HepG2 (cell line): ENCODE results near the gene S100A6. TPM values are rescaled to one million over a fixed set of nuclear protein-coding genes. Genes with fewer than 3 reads are reported as not detected.

Experiments used
- AHDC1 ChIP-seq: sonication (generic); formaldehyde crosslinking; IDR thresholded peaks from 2 replicates; pipeline ENCODE4 v1.5.1; 2020; ENCODE audit warnings: mild to moderate bottlenecking, missing genetic modification reagents, borderline replicate concordance
- BCL6 ChIP-seq: IDR thresholded peaks from 2 replicates; pipeline ENCODE4 v1.6.1; 2016; ENCODE audit warnings: missing genetic modification reagents, missing compliant biosample characterization
- DBP ChIP-seq: sonication (generic); formaldehyde crosslinking; IDR thresholded peaks from 2 replicates; pipeline ENCODE4 v1.4.0; 2020; ENCODE audit warnings: missing genetic modification reagents; ENCODE audit errors: not compliant biosample characterization
- E2F1 ChIP-seq: sonication (generic); formaldehyde crosslinking; IDR thresholded peaks from 2 replicates; pipeline ENCODE4 v1.5.0; 2020; ENCODE audit warnings: missing genetic modification reagents
- EEA1 ChIP-seq: sonication (generic); formaldehyde crosslinking; IDR thresholded peaks from 2 replicates; pipeline ENCODE4 v1.5.1; 2020; ENCODE audit warnings: mild to moderate bottlenecking, missing genetic modification reagents, borderline replicate concordance
- FOXA3 ChIP-seq: IDR thresholded peaks from 2 replicates; pipeline ENCODE4 v1.6.1; 2016; ENCODE audit warnings: missing genetic modification reagents, missing compliant biosample characterization
- GLI4 ChIP-seq: sonication (generic); formaldehyde crosslinking; IDR thresholded peaks from 2 replicates; pipeline ENCODE4 v1.5.1; 2020; ENCODE audit warnings: missing genetic modification reagents, mild to moderate bottlenecking, moderate library complexity, borderline replicate concordance
- KLF9 ChIP-seq: IDR thresholded peaks from 2 replicates; pipeline ENCODE4 v1.6.1; 2016; ENCODE audit warnings: low read depth
- MAZ ChIP-seq, 2 experiments: sonication (generic) in 1 of 2; formaldehyde crosslinking in 1 of 2; IDR thresholded peaks; 2 replicates each; pipeline versions ENCODE4 v1.5.0 to v1.6.1; 2012 to 2020; ENCODE audit warnings: low read depth in 2 of 2, mild to moderate bottlenecking in 2 of 2, borderline replicate concordance in 1 of 2, improper control_type of control experiment in 1 of 2, low read length in 1 of 2, missing genetic modification reagents in 1 of 2, moderate library complexity in 1 of 2
- NR3C1 ChIP-seq: sonication (generic); formaldehyde crosslinking; IDR thresholded peaks from 2 replicates; pipeline ENCODE4 v1.4.0; 2020; ENCODE audit warnings: missing genetic modification reagents
- PRDM4 ChIP-seq: sonication (generic); formaldehyde crosslinking; IDR thresholded peaks from 2 replicates; pipeline ENCODE4 v1.9.0; 2021; ENCODE audit warnings: missing genetic modification reagents, borderline replicate concordance
- U2AF2 ChIP-seq: fragments of 200-400 bp; formaldehyde crosslinking; IDR thresholded peaks from 2 replicates; pipeline ENCODE4 v1.6.1; 2017; ENCODE audit warnings: low read depth, mild to moderate bottlenecking, low read length
- XRCC5 ChIP-seq: fragments of 200-400 bp; formaldehyde crosslinking; optimal IDR thresholded peaks from 2 replicates; pipeline ENCODE3; 2017; ENCODE audit warnings: mild to moderate bottlenecking, low read length
- ZNF143 ChIP-seq: sonication (generic); formaldehyde crosslinking; IDR thresholded peaks from 2 replicates; pipeline ENCODE4 v1.4.0; 2020; ENCODE audit warnings: missing genetic modification reagents
- ZNF224 ChIP-seq: sonication (generic); formaldehyde crosslinking; IDR thresholded peaks from 2 replicates; pipeline ENCODE4 v1.5.0; 2020; ENCODE audit warnings: mild to moderate bottlenecking, missing genetic modification reagents
- ZNF30 ChIP-seq: sonication (generic); formaldehyde crosslinking; IDR thresholded peaks from 2 replicates; pipeline ENCODE4 v1.5.0; 2020; ENCODE audit warnings: mild to moderate bottlenecking, missing genetic modification reagents
- ZNF501 ChIP-seq: sonication (generic); formaldehyde crosslinking; IDR thresholded peaks from 2 replicates; pipeline ENCODE4 v1.5.1; 2020; ENCODE audit warnings: mild to moderate bottlenecking, moderate library complexity, missing genetic modification reagents
- ZNF546 ChIP-seq: sonication (generic); formaldehyde crosslinking; conservative IDR thresholded peaks from 2 replicates; pipeline ENCODE4 v1.8.1; 2023; ENCODE audit warnings: mild to moderate bottlenecking, missing genetic modification reagents
- ZNF567 ChIP-seq: sonication (generic); formaldehyde crosslinking; IDR thresholded peaks from 2 replicates; pipeline ENCODE4 v1.8.1; 2023; ENCODE audit warnings: mild to moderate bottlenecking, missing genetic modification reagents, borderline replicate concordance
- polyA plus RNA-seq, 8 experiments: library from polyadenylated mRNA; depleted of rRNA in 3 of 8; stranded (reverse) in 7 of 8; unstranded in 1 of 8; fragments of >200 nt; fragmentation: Illumina TruSeq in 4 of 8; extraction: Trizol in 4 of 8; gene quantifications; 2 replicates each; pipeline versions ENCODE4 v1.2.1 to v1.2.3, GENCODE V29; 2011 to 2016; ENCODE audit warnings: low read depth in 4 of 8, missing spikeins in 1 of 8, mixed read lengths in 1 of 8; ENCODE audit not compliant: insufficient read depth in 1 of 8
- total RNA-seq, 5 experiments: library from RNA; depleted of rRNA; stranded (reverse); fragments of >200 nt; fragmentation: Illumina TruSeq; extraction: Trizol; gene quantifications; 2 replicates each; pipeline ENCODE4 v1.2.3, GENCODE V29; 2016; ENCODE audit warnings: low read depth in 1 of 5

The S100A6 gene
- total and polyA plus RNA-seq, 2 of the 13 experiments (the other 11 are each of a cell fraction or from before 2014, with no cell fraction given), result 72.9 to 85.0 TPM

- TF ChIP-seq NR3C1 (CRISPR knock-in tag), result no peak
- no peak for TF ChIP-seq ZNF30 (CRISPR knock-in tag)
- TF ChIP-seq MAZ (IDR thresholded peaks at IDR 0.05; ENCODE audit: borderline replicate concordance, low read depth, low read length), result no peak; the same call in 1 of the 2 replicates
- no peak for TF ChIP-seq MAZ (CRISPR knock-in tag; IDR thresholded peaks at IDR 0.05; ENCODE audit: low read depth)
- no peak for TF ChIP-seq ZNF567 (CRISPR knock-in tag)
- peak; percentile 42; the same call in 1 of the 2 replicates for TF ChIP-seq BCL6 (CRISPR knock-in tag)
- TF ChIP-seq AHDC1 (CRISPR knock-in tag), result peak; percentile 10; the same call in 1 of the 2 replicates
- TF ChIP-seq KLF9 (CRISPR knock-in tag), result no peak
- TF ChIP-seq ZNF224 (CRISPR knock-in tag), result no peak
- TF ChIP-seq U2AF2, result no peak
- TF ChIP-seq DBP (CRISPR knock-in tag), result no peak
- TF ChIP-seq PRDM4 (CRISPR knock-in tag), result no peak
- TF ChIP-seq E2F1 (CRISPR knock-in tag), result no peak
- peak; percentile 60; the same call in 1 of the 2 replicates for TF ChIP-seq ZNF501 (CRISPR knock-in tag)
- TF ChIP-seq ZNF143, result no peak
- TF ChIP-seq EEA1 (CRISPR knock-in tag), result no peak
- TF ChIP-seq XRCC5, result peak; percentile 64
- peak; percentile 89 for TF ChIP-seq FOXA3 (CRISPR knock-in tag)
- TF ChIP-seq GLI4 (CRISPR knock-in tag), result no peak
- no peak for TF ChIP-seq ZNF546 (CRISPR knock-in tag)
Measured at GRCh38 chr1:153532769-153533599, 2.8 kb downstream of the S100A6 start (continued).
